AG09309 (cell line): ENCODE measurements around the gene VAX1.

Source experiments
- DNase-seq: peaks from one replicate; pipeline ENCODE4 v3.0.0-alpha.2; 2010; ENCODE audit warnings: low read depth
- H3K4me3 ChIP-seq: 2 replicates; pipeline ENCODE4 v1.5.1; 2011; ENCODE audit warnings: mild to moderate bottlenecking, low read depth, low read length, moderate library complexity; ENCODE audit not compliant: control insufficient read depth
- CTCF ChIP-seq: IDR thresholded peaks from 2 replicates; pipeline ENCODE4 v1.5.1; 2011; ENCODE audit warnings: mild to moderate bottlenecking, low read depth, low read length, inconsistent platforms; ENCODE audit not compliant: insufficient read depth, control insufficient read depth; ENCODE audit errors: missing control alignments

The VAX1 gene

GRCh38 chr10:117138838-117139580, 939 bp upstream of the VAX1 start:
- no peak overlapping the region for H3K4me3 ChIP-seq

GRCh38 chr10:117137031-117137910, 799 bp downstream of the VAX1 start:
- DNase-seq: no peak
- peak overlapping the region; percentile 24 for H3K4me3 ChIP-seq
- no peak for TF ChIP-seq CTCF

More at GRCh38 chr10:117138838-117139580, 939 bp upstream of the VAX1 start:
- no peak for TF ChIP-seq CTCF
- DNase-seq: no peak

GRCh38 chr10:117136391-117136975, 1.6 kb downstream of the VAX1 start:
- no peak for TF ChIP-seq CTCF
- no peak overlapping the region; the same call in 1 of the 2 replicates for H3K4me3 ChIP-seq
- no peak for DNase-seq

- no peak overlapping the region for H3K4me3 ChIP-seq
- DNase-seq: no peak
- TF ChIP-seq CTCF: no peak
These were observed 2.5 kb downstream of the VAX1 start for GRCh38 chr10:117135480-117136140.

GRCh38 chr10:117135026-117135372, 3.1 kb downstream of the VAX1 start:
- no peak for TF ChIP-seq CTCF
- no peak overlapping the region for H3K4me3 ChIP-seq
- DNase-seq: no peak

- DNase-seq: no peak
- no peak for TF ChIP-seq CTCF
These were observed 3.6 kb downstream of the VAX1 start for GRCh38 chr10:117134306-117135025.

More at GRCh38 chr10:117134306-117135025, 3.6 kb downstream of the VAX1 start:
- H3K4me3 ChIP-seq: no peak overlapping the region
